Kidney glomerular epithelial cell (primary cell): Measurements from ENCODE around the gene PROSER3.

Experiments used
- DNase-seq: peaks from one replicate; lab custom pipeline; 2025; lab: John Stamatoyannopoulos, UW

PROSER3 gene

GRCh38 chr19:35757749-35758608, at the start of gene PROSER3:
Gene PROSER3, plus strand, starts transcription at chr19:35758176. Its CDS starts 40 bp downstream, at chr19:35758216.
- peak; percentile 98 for DNase-seq

GRCh38 chr19:35708391-35708790, 49.6 kb upstream of the PROSER3 start:
- no peak for DNase-seq

- DNase-seq, result no peak
Observed at GRCh38 chr19:35710784-35711723, 46.9 kb upstream of the PROSER3 start.

GRCh38 chr19:35712567-35713505, 45.1 kb upstream of the PROSER3 start:
- no peak for DNase-seq

- DNase-seq, result no peak
Observed at GRCh38 chr19:35713506-35713850, 44.5 kb upstream of the PROSER3 start.

GRCh38 chr19:35713904-35714495, 44.0 kb upstream of the PROSER3 start:
- no peak for DNase-seq

GRCh38 chr19:35714601-35715354, 43.2 kb upstream of the PROSER3 start:
- DNase-seq, result no peak

GRCh38 chr19:35715355-35715809, 42.6 kb upstream of the PROSER3 start:
- DNase-seq, result no peak

GRCh38 chr19:35715981-35716800, 41.8 kb upstream of the PROSER3 start:
- DNase-seq, result peak; percentile 49

- peak; percentile 83 for DNase-seq
Observed at GRCh38 chr19:35716801-35717664, 40.9 kb upstream of the PROSER3 start.

GRCh38 chr19:35717665-35718344, 40.2 kb upstream of the PROSER3 start, which contains the start of gene KMT2B:
Gene KMT2B, plus strand, starts transcription at chr19:35718003. Its CDS starts 16 bp downstream, at chr19:35718019.
- peak; percentile 65 for DNase-seq

- DNase-seq, result peak; percentile 29
Observed at GRCh38 chr19:35718345-35719041, 39.5 kb upstream of the PROSER3 start.

- DNase-seq, result no peak
Observed at GRCh38 chr19:35719402-35720162, 38.4 kb upstream of the PROSER3 start.

GRCh38 chr19:35720163-35720524, 37.8 kb upstream of the PROSER3 start:
- DNase-seq, result no peak

- no peak for DNase-seq
Observed at GRCh38 chr19:35720648-35721047, 37.3 kb upstream of the PROSER3 start.

- DNase-seq, result no peak
Observed at GRCh38 chr19:35721374-35721773, 36.6 kb upstream of the PROSER3 start.

GRCh38 chr19:35722461-35722860, 35.5 kb upstream of the PROSER3 start:
- no peak for DNase-seq
